Measurements from ENCODE around the gene GLUL. TPM values are rescaled to one million over a fixed set of nuclear protein-coding genes. Genes with fewer than 3 reads are reported as not detected.
"Not testable (repeated sequence)": the region's sequence is repeated elsewhere in the genome, so short reads cannot be mapped to it uniquely, and the experiment has no call there.

The GLUL gene
- total RNA-seq, 2 donors from 2014 or later: 343 to 428 TPM

DNA sequence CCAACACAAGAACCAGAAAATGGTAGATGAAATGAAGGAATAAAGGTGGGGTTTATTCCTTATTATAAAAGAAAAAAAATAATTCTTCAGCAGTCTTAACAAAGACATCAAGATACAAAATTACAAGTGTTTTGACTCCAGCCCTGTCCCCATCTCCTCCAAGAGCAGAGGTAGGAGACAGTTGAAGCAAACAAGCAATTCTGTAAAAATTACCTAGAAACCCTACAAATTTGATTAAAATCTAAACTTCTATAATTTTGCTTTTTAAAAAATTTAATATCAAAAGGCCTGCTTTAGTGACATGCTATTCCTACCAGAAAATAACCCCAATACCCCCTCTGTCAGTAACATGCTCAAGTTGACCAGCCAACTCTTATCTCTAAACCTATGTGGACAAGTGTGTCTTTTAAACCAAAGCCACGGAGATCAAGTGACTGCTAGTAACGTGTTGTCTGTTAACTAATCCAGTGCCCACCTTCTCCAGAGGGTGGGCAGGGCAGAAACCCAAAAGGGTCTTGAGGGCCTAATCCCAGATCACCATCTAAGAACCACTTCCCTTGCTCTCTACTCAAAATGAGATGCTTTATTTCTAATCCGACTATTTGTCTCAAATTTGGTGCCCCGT, 8.4 kb downstream of the GLUL start:
- Histone ChIP-seq H3K4me1 (no peaks in the 10 kb centered on the region), H3K4me3 (no peak overlapping the region), H3K36me3 (peaks cover 38% of the 10 kb centered on the region), H3K27ac (no peak overlapping the region), H3K27me3 (no peaks in the 10 kb centered on the region), H3K9ac (ENCODE audit: low read depth in 2 of 2, low read length in 2 of 2) (no peak overlapping the region), H3K9me3 (no peaks in the 10 kb centered on the region)
- TF ChIP-seq, protein P1, sequence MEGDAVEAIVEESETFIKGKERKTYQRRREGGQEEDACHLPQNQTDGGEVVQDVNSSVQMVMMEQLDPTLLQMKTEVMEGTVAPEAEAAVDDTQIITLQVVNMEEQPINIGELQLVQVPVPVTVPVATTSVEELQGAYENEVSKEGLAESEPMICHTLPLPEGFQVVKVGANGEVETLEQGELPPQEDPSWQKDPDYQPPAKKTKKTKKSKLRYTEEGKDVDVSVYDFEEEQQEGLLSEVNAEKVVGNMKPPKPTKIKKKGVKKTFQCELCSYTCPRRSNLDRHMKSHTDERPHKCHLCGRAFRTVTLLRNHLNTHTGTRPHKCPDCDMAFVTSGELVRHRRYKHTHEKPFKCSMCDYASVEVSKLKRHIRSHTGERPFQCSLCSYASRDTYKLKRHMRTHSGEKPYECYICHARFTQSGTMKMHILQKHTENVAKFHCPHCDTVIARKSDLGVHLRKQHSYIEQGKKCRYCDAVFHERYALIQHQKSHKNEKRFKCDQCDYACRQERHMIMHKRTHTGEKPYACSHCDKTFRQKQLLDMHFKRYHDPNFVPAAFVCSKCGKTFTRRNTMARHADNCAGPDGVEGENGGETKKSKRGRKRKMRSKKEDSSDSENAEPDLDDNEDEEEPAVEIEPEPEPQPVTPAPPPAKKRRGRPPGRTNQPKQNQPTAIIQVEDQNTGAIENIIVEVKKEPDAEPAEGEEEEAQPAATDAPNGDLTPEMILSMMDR (IDR thresholded peaks at IDR 0.05): no peak
- intact Hi-C loops (cut with DNase I): no loop called here
- DNase-seq: no peak

DNA sequence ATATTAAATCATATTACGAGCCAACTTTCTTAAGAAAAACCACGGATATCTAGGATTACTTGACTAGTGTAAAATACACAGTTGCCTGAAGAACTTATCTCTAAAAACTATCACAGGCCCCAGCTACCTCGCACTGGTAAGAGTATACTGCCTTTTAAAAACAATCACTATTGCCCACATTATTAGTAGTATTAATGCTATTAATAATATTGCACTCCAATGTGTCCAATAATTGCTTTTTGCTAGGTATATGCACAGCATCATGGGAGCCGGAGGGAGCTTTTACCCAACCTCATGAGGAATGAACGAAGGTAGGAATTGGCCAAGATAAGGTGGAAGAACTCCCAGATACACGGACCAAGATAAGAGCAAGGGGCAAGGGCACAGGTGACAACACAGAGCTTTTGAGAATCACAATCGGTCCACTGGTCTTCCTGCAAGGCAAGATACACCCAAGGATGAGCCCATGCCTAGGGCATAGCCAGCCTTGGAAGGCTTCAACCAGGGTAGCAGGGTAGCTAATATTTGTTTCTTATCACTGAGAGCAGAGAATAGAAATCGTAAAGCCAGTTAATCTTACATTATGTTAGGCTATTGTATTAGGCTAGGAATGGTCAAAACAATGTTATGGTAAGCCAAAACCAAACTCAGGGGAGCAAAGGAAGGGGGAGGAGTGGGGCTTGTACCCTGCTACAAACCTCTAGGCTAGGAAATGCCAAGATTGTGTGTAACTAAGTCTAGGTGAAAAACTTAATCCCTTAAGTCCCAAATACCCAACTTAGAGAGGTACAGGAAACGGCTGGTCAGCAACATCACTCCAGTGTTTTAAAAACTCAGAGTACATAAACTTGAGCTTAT, 9.4 kb downstream of the GLUL start:
- TF ChIP-seq, protein P1 (IDR thresholded peaks at IDR 0.05): no peak
- no peaks in the 10 kb centered on the region for H3K4me1 ChIP-seq
- no peak overlapping the region for H3K27ac ChIP-seq
- no peak overlapping the region for H3K4me3 ChIP-seq
- intact Hi-C loops (cut with DNase I): no loop called here
- H3K9me3 ChIP-seq: no peaks in the 10 kb centered on the region
- no peak overlapping the region for H3K9ac ChIP-seq (ENCODE audit: low read depth in 2 of 2, low read length in 2 of 2)
- no peaks in the 10 kb centered on the region for H3K27me3 ChIP-seq
- peaks cover 38% of the 10 kb centered on the region for H3K36me3 ChIP-seq
- DNase-seq: no peak

DNA sequence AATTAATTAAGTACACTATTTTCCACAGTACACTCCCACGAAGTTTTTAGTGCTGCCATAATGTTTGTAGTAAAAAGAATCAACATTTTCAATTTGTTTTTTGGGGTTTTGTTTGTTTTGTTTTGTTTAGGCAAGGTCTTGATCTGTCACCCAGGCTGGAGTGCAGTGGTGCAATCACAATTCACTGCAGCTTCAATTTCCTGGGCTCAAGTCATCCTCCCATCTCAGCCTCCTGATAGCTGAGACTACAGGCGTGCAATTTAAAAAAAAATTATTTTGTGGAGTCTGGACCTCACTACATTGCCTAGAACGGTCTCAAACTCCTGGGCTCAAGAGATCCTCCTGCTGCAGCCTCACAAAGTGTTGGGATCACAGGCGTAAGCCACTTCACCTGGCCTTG, 11.4 kb downstream of the GLUL start:
- Histone ChIP-seq H3K4me1 (no peaks in the 10 kb centered on the region), H3K27ac (no peak overlapping the region), H3K36me3 (peaks cover 21% of the 10 kb centered on the region), H3K4me3 (no peak overlapping the region), H3K9ac (ENCODE audit: low read depth in 2 of 2, low read length in 2 of 2) (no peak overlapping the region), H3K27me3 (no peaks in the 10 kb centered on the region), H3K9me3 (no peaks in the 10 kb centered on the region)
- DNase-seq: no peak
- intact Hi-C loops (cut with DNase I): no loop called here
- TF ChIP-seq, protein P1 (IDR thresholded peaks at IDR 0.05): no peak

DNA sequence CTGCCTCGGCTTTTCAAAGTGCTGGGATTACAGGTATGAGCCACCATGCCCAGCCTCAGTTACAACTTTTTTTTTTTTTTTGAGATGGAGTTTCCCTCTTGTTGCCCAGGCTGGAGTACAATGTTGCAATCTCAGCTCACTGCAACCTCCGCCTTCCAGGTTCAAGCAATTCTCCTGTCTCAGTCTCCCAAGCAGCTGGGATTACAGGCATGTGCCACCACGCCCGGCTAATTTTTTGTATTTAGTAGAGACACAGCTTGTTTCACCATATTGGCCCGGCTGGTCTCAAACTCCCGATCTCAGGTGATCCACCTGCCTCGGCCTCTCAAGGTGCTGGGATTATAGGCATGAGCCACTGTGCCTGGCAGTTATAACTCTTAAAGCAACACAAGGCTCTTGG, 11.8 kb downstream of the GLUL start:
- H3K4me1 ChIP-seq; H3K4me3 ChIP-seq; intact Hi-C loops (cut with DNase I); H3K27me3 ChIP-seq; H3K9ac ChIP-seq (ENCODE audit: low read depth in 2 of 2, low read length in 2 of 2); H3K9me3 ChIP-seq; H3K27ac ChIP-seq; DNase-seq: not testable (repeated sequence)
- peaks cover 20% of the 10 kb centered on the region for H3K36me3 ChIP-seq

DNA sequence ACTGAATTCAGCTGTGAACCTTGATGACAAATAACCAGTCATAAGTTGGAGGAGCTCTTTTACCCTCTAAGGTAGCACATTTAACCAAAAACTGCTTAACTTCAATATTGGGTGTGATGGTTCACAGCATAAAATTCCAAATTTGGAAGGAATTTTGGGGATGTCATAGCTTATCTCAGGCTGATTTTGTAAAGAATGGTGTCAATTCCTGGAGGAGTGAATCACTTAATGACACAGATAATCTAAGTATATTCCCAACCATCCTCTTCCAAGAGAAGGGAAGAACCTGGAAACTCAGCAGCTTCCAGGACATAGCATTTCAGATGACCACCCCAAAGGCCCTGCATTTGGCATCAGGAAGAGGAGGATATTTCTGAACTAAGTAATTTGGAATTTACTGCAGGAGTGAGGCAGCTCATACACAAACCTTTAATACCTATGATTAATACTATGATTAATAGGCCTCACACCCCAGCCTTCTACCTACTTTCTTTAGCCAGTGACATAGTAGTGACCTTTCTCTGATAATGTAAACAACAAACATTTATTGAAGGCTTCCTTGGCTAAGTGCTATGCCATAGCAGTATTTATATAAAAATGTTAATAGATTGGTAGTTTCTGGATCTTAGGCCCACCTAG, 14.5 kb downstream of the GLUL start:
- intact Hi-C loops (cut with DNase I): no loop called here
- Histone ChIP-seq H3K4me1 (no peaks in the 10 kb centered on the region), H3K9me3 (no peaks in the 10 kb centered on the region), H3K27ac (no peak overlapping the region), H3K27me3 (no peaks in the 10 kb centered on the region), H3K9ac (ENCODE audit: low read depth in 2 of 2, low read length in 2 of 2) (no peak overlapping the region), H3K4me3 (no peak overlapping the region), H3K36me3 (no peaks in the 10 kb centered on the region)
- DNase-seq: no peak
- TF ChIP-seq, protein P1 (IDR thresholded peaks at IDR 0.05): no peak

Measured in colonic mucosa (tissue), 4 donors.